ENCODE results near the gene AMOTL1.

The AMOTL1 gene, protein sequence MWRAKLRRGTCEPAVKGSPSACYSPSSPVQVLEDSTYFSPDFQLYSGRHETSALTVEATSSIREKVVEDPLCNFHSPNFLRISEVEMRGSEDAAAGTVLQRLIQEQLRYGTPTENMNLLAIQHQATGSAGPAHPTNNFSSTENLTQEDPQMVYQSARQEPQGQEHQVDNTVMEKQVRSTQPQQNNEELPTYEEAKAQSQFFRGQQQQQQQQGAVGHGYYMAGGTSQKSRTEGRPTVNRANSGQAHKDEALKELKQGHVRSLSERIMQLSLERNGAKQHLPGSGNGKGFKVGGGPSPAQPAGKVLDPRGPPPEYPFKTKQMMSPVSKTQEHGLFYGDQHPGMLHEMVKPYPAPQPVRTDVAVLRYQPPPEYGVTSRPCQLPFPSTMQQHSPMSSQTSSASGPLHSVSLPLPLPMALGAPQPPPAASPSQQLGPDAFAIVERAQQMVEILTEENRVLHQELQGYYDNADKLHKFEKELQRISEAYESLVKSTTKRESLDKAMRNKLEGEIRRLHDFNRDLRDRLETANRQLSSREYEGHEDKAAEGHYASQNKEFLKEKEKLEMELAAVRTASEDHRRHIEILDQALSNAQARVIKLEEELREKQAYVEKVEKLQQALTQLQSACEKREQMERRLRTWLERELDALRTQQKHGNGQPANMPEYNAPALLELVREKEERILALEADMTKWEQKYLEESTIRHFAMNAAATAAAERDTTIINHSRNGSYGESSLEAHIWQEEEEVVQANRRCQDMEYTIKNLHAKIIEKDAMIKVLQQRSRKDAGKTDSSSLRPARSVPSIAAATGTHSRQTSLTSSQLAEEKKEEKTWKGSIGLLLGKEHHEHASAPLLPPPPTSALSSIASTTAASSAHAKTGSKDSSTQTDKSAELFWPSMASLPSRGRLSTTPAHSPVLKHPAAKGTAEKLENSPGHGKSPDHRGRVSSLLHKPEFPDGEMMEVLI

DNA sequence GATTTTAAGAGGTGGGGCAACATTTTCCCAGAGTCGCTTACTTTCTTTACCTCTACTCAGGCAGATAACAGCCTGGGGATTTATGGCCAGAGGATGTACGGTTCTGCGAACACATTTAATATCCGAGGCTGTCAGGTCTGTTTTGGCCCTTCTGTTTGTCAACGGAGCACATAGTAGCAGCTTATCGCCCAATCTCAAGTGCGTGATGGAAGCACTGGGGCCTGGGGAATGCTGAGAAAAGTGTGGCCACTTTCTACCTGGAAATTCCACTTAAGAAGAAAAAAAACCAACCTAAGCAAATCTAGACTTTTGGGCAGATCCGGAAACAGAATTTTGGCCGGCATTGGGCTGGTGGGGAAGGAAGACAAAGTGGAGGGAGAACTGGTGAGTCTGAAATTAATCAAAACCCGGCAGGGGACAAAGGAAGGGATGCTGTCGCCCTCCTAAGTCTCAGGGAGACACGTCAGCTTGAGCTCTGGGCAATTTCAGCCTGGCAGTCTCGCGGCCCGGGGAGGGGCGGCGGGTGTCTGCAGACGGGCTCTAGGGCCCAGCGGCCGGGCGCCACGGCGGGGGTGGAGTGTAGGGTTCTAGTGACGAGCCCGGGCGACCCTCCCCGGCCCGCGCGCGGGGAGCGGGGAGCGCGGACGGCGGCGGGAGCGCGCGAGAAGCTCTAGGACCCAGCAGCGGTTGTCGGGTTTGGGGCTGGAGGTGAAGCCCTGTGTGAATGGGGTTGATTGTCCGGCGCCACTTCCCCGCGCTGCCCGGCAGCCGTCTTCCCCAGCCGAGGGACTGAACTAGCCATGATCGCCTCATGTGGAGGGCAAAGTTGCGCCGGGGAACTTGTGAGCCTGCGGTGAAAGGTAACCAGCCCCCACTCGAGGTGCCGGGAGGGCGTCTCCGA lies at the start of gene AMOTL1:
Gene AMOTL1 (plus strand): TSS at position 656 of the 901 bp plus-strand sequence. CDS start 156 bp downstream, at position 812.
- POLR2A ChIA-PET, result interaction anchor here (0.8 to 1.1 kb wide), 6 partner anchors 20 to 137 kb away, joined by 3 to 7 read pairs (median 3); no protein-coding TSS in a partner anchor
- TF ChIP-seq FOXK2 (IDR thresholded peaks at IDR 0.05) (no peak), L3MBTL2 (conservative IDR thresholded peaks at IDR 0.05) (peak; percentile 39), FOXM1 (IDR thresholded peaks at IDR 0.05; ENCODE audit: borderline replicate concordance) (peak; percentile 97)
- TF ChIP-seq, protein P1, sequence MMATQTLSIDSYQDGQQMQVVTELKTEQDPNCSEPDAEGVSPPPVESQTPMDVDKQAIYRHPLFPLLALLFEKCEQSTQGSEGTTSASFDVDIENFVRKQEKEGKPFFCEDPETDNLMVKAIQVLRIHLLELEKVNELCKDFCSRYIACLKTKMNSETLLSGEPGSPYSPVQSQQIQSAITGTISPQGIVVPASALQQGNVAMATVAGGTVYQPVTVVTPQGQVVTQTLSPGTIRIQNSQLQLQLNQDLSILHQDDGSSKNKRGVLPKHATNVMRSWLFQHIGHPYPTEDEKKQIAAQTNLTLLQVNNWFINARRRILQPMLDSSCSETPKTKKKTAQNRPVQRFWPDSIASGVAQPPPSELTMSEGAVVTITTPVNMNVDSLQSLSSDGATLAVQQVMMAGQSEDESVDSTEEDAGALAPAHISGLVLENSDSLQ (IDR thresholded peaks at IDR 0.05), result peak; percentile 68
- DNase-seq (ENCODE audit: extremely low spot score), result peak; percentile 87
- CTCF ChIA-PET, result interaction anchor here (0.7 to 1.0 kb wide), 3 partner anchors 19 to 145 kb away, joined by 3 to 6 read pairs (median 5); no protein-coding TSS in a partner anchor

DNA sequence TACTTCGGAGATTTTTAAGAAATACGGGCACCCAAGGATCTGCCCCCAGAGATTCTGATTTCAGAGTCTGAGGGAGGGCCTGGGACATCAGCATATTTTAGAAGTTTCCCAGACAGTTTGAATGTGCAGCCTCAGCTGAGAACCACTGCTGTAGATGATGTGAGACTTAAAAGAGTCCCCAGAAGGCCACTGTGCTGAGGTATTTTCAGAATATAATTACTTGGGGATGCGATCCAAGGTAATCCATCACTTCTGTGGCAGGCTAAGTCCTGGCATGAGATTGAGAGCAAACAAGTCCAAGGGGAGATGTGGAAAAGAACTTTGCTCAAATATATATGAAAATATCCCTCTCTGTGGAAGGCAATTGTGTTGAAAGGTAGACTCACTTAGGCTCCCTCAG lies 48.3 kb upstream of the AMOTL1 start:
- ChIA-PET POLR2A (no interaction called here), CTCF (no interaction called here)
- TF ChIP-seq FOXA1 (IDR thresholded peaks at IDR 0.05) (no peak), FOXM1 (IDR thresholded peaks at IDR 0.05; ENCODE audit: borderline replicate concordance) (no peak), ELF4 (IDR thresholded peaks at IDR 0.05) (no peak), SUZ12 (IDR thresholded peaks at IDR 0.05) (no peak)
- no peak for DNase-seq (ENCODE audit: extremely low spot score)

DNA sequence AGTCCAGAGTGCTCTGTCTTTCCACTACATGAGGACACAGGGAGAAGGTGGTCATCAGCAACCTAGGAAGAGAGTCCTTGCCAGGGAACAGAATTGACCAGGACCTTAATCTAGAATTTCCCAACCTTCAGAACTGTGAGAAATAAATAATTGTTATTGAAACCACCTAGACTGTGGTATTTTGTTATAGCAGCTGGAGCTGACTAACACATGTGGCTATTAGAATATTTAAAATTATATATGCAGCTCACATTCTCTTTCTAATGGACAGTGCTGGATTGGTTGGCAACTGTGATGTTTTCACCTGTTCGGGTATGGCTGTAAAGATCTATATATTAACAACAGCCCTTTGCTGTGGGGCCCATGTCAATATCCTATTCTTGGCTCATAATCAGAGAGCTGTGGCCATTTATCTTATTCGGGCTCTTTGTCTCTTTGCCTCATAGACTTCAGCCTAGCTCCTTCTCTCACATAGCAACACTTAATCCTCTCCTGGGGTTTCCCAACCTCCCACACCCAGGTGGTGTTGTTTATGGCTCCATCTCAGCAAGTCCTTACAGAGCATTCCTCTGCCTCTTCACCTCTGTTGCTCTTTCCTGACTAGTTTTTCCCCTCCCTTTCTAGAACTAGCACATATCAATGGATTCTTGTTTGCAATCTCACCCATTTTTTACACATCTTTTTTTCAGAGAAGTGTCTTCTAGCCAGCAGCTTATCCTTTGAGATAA lies 46.4 kb upstream of the AMOTL1 start:
- no peak for TF ChIP-seq L3MBTL2 (conservative IDR thresholded peaks at IDR 0.05)
- ChIA-PET POLR2A (no interaction called here), CTCF (no interaction called here)
- no peak for DNase-seq (ENCODE audit: extremely low spot score)

DNA sequence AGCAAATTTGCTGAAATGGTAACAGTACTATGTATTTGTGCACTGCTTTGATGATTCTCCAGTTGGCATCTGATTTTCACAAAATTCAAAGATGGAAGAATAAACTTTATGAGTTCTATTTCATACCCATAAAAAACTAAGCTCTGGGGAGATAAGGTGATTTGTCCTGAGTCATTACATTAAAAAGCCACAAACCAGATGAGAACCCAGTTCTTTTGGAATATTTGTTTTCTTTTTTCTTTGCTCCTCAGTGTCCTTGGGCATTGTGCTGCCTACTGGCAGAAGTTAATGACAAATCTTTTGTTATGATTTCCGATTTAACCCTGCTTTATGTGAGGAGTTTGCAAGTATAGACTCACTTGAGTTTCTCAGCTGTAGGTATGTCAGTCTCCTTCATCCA lies 45.4 kb upstream of the AMOTL1 start:
- ChIA-PET CTCF (interaction anchor here (0.6 kb wide), 1 partner anchor 8 kb away, joined by 3 read pairs; no protein-coding TSS in a partner anchor), POLR2A (no interaction called here)
- no peak for DNase-seq (ENCODE audit: extremely low spot score)
- TF ChIP-seq SUZ12 (IDR thresholded peaks at IDR 0.05), result no peak
- no peak for TF ChIP-seq CTBP1 (IDR thresholded peaks at IDR 0.05; ENCODE audit: borderline replicate concordance)
- no peak for TF ChIP-seq SP1 (IDR thresholded peaks at IDR 0.05)
- no peak for TF ChIP-seq ZNF384 (IDR thresholded peaks at IDR 0.05)
- TF ChIP-seq BHLHE40 (IDR thresholded peaks at IDR 0.05; ENCODE audit: borderline replicate concordance), result no peak
- TF ChIP-seq, protein P1 (IDR thresholded peaks at IDR 0.05), result no peak
- no peak for TF ChIP-seq HDGF (IDR thresholded peaks at IDR 0.05; ENCODE audit: borderline replicate concordance)
- TF ChIP-seq TARDBP (IDR thresholded peaks at IDR 0.05), result no peak
- no peak for TF ChIP-seq ELF4 (IDR thresholded peaks at IDR 0.05)
- no peak for TF ChIP-seq NFRKB (IDR thresholded peaks at IDR 0.05)
- no peak for TF ChIP-seq FOXM1 (IDR thresholded peaks at IDR 0.05; ENCODE audit: borderline replicate concordance)
- no peak for TF ChIP-seq FOXA1 (IDR thresholded peaks at IDR 0.05)
- no peak for TF ChIP-seq LEF1 (IDR thresholded peaks at IDR 0.05; ENCODE audit: borderline replicate concordance)
- no peak for TF ChIP-seq L3MBTL2 (conservative IDR thresholded peaks at IDR 0.05)
- TF ChIP-seq FOXK2 (IDR thresholded peaks at IDR 0.05), result no peak
- TF ChIP-seq ARNT (IDR thresholded peaks at IDR 0.05), result no peak

DNA sequence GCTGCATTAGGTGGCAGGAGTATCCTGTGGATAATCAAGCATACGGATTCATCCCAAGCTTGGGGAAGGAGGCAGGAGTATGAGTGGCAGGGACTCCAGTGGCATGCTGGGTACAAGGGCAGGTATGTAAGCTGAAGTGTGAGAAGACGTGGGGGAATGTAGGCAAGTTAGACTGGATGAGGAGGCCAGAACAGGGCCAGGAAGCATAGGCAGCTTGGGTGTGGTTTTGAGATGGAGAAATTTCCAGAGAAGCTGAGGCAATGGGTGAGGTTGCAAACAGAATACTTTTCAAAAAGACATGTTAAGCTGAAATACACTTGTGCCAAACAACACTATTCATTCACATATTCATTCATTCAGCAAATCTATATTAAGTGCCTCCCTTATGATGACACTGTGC lies 43.1 kb upstream of the AMOTL1 start:
- no peak for DNase-seq (ENCODE audit: extremely low spot score)
- CTCF ChIA-PET, result interaction anchor here (0.6 kb wide), 1 partner anchor 119 kb away, joined by 5 read pairs; no protein-coding TSS in a partner anchor
- POLR2A ChIA-PET, result no interaction called here
- TF ChIP-seq ARNT (IDR thresholded peaks at IDR 0.05), result no peak
- TF ChIP-seq ZNF384 (IDR thresholded peaks at IDR 0.05), result no peak
- TF ChIP-seq, protein P1 (IDR thresholded peaks at IDR 0.05), result no peak
- no peak for TF ChIP-seq FOXK2 (IDR thresholded peaks at IDR 0.05)
- no peak for TF ChIP-seq SUZ12 (IDR thresholded peaks at IDR 0.05)
- TF ChIP-seq NFRKB (IDR thresholded peaks at IDR 0.05), result no peak
- no peak for TF ChIP-seq HDGF (IDR thresholded peaks at IDR 0.05; ENCODE audit: borderline replicate concordance)
- no peak for TF ChIP-seq BHLHE40 (IDR thresholded peaks at IDR 0.05; ENCODE audit: borderline replicate concordance)
- TF ChIP-seq SP1 (IDR thresholded peaks at IDR 0.05), result no peak
- no peak for TF ChIP-seq TARDBP (IDR thresholded peaks at IDR 0.05)
- TF ChIP-seq CTBP1 (IDR thresholded peaks at IDR 0.05; ENCODE audit: borderline replicate concordance), result no peak
- no peak for TF ChIP-seq LEF1 (IDR thresholded peaks at IDR 0.05; ENCODE audit: borderline replicate concordance)
- no peak for TF ChIP-seq FOXA1 (IDR thresholded peaks at IDR 0.05)
- TF ChIP-seq ELF4 (IDR thresholded peaks at IDR 0.05), result no peak
- no peak for TF ChIP-seq FOXM1 (IDR thresholded peaks at IDR 0.05; ENCODE audit: borderline replicate concordance)
- no peak for TF ChIP-seq L3MBTL2 (conservative IDR thresholded peaks at IDR 0.05)
